22Rv1 (cell line): Measurements from ENCODE around the gene AHNAK.

Experiments used
- H3K27ac ChIP-seq: fragments of 450-650 bp; 2 replicates; pipeline ENCODE4 v1.5.1; 2017
- ZFX ChIP-seq: fragments of 450-650 bp; IDR thresholded peaks from 2 replicates; pipeline ENCODE4 v1.6.1; 2017; ENCODE audit warnings: antibody characterized with exemption, borderline replicate concordance
- TF ChIP-seq, protein P1 (sequence below): fragments of 450-650 bp; IDR thresholded peaks from 2 replicates; pipeline ENCODE4 v1.5.1; 2017; ENCODE audit warnings: mild to moderate bottlenecking

AHNAK gene

DNA sequence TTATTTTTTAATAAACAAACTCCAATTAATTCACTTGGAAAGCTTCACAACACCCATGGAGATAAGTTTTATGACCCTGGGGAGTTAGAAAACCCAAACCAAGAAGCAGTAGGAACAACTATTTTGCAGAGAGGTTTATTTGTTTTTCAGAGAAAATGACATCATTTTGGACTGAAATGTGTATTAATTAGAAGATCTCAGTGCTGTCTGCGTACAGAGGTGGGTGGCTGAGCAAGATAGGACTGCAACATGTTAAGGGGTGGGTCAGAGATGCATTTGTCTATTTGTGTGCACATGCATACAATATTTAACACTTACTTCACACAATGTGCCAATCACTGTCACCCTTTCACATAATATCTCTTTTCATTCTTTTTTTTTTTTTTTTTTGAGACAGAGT, 126.7 kb downstream of the AHNAK start:
- H3K27ac ChIP-seq = no peak overlapping the region
- TF ChIP-seq ZFX = no peak
- TF ChIP-seq, protein P1, sequence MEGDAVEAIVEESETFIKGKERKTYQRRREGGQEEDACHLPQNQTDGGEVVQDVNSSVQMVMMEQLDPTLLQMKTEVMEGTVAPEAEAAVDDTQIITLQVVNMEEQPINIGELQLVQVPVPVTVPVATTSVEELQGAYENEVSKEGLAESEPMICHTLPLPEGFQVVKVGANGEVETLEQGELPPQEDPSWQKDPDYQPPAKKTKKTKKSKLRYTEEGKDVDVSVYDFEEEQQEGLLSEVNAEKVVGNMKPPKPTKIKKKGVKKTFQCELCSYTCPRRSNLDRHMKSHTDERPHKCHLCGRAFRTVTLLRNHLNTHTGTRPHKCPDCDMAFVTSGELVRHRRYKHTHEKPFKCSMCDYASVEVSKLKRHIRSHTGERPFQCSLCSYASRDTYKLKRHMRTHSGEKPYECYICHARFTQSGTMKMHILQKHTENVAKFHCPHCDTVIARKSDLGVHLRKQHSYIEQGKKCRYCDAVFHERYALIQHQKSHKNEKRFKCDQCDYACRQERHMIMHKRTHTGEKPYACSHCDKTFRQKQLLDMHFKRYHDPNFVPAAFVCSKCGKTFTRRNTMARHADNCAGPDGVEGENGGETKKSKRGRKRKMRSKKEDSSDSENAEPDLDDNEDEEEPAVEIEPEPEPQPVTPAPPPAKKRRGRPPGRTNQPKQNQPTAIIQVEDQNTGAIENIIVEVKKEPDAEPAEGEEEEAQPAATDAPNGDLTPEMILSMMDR = no peak

DNA sequence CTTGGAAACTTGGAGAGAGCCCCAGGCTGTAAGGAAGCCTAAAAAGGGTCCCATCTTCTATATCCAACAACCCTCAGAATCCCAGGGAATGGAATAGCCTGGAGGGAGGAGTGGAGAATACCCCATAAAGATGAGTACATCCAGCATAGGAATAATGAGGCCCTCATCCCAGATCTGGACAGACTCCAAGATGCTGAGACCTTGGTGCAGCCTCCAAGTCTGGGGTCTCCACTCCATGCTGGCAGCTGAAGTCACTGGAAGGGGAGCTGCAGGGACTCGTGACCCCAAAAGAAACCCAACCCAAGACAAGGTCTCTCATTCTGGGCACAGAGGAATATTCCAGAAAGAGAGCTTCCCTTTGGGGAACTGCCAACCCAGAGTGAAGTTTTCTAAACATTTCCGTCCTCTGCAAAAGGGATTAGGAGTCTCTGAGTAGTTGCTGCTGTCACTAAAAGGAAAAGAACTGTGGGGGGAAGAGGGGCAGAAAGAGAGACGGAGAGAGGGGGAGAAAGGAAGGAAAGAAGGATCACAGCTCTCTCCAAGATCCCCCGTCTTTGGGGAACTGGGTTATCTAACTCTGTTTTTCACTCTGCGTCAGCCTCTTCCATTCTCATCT, 127.2 kb downstream of the AHNAK start:
- H3K27ac ChIP-seq = no peak overlapping the region
- TF ChIP-seq, protein P1 = no peak
- TF ChIP-seq ZFX = no peak

DNA sequence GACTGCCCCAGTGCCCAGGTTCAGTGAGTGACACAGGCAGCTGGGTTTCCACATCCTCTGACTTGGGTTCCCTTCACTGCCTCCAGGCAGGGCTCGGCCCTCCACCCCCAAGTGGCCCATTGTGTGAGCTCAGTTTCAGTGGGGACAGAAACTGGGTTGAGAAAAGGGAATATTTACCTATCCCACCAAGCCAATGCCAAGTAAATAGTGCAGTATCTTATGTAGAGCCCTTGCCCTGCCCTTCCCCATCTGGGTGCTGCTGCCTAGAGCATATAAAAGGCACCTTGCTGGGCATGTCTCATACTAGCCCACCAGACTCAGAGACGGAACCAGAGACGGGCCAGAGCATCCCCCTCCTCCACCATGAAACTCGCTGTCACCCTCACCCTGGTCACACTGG, 127.9 kb downstream of the AHNAK start, which contains the start of gene SCGB1A1:
Gene SCGB1A1 (plus strand): TSS at position 301 of the 400 bp plus-strand sequence. CDS start 63 bp downstream, at position 364.
- TF ChIP-seq, protein P1 = no peak
- no peak for TF ChIP-seq ZFX
- no peak within 1 kb of the TSS for H3K27ac ChIP-seq

DNA sequence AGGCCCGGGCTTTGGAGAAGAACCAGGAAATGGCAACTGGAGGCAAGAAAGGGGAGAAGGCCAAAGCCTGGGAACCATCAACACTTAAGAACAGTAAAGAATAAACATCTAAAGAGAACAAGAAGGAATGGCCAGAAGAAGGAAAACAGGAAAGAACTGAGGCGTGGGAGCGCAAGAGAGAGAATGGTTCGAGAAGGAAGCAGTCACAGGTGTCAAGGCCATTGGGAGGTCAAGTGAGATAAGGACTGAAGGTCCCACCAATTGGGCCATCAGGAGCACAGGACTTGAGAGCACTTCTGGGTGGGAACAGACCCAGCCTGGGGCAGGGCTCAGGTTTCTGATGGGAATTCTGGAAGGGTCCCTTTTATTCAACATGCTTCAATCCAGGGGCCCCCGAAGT, 128.5 kb downstream of the AHNAK start:
- H3K27ac ChIP-seq = no peak overlapping the region
- TF ChIP-seq ZFX = no peak
- TF ChIP-seq, protein P1 = no peak

DNA sequence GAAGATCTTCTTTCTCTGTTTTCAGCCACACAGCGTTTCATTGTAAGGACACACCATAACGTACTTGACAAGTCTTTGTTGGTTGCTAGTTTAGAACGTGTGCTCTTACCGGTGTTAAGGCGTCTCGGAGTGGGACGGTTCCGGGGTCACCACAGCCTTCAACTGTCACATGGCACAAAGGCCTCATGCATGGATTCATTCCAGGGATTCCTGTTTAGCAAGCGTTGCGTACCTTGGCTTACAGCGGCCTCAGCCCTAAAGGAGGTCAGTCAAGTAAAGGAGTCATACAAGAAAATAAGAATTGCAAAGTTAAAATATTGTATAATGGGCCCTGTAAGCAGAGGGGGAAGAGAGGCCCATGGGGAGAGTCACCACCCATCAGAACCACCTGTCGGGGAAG, 130.0 kb downstream of the AHNAK start:
- H3K27ac ChIP-seq = no peak overlapping the region
- TF ChIP-seq, protein P1 = no peak
- TF ChIP-seq ZFX = no peak

DNA sequence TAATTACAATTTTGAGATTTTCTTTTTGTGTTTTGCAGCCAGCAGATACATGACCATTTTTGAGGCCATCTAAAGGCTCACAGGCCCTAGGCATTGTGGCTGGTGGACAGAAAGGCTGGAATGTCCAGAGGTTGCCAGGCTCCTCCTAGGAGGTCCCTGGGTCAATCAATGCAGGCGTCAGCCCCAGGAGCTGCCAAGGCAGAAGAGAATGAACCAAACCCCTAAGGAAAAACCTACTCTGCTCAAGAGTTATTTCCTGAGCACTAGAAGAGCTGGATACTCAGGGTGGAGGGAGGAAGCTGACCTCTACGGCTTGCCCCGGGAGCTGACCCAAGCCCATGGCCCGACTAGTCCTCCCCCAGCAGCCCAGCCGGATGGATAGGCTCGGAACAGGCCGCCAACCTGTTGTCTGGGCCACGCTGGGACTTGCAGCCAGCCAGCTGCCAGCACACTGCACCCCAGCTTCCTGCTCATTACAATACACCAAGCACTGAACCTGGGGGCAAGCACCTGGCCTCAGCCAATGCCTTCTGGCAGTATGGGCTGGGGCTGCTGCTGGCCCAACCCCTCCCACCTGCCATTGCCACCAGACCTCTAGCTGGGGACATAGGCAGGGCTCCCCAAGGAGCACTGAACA, 133.4 kb downstream of the AHNAK start:
- no peak overlapping the region for H3K27ac ChIP-seq
- no peak for TF ChIP-seq ZFX
- TF ChIP-seq, protein P1 = no peak

DNA sequence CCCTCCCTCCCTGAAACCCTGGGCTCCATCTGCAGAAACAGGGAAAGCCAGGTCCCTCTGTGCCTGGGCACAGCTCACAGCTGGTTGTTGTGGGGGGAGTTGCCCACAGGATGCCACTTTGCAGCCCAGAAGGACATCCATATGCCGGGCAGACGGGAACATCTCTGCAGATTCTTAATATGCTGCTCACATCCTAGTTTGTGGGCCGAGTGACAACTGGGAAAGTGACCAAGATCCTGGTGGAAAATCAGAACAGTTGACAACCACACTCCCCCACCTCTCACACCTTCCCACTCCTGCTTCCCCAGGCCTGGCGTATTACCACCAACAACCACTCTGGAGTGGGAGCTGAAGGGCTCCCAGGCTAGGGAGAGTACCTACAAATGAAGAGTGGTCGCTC, 135.1 kb downstream of the AHNAK start:
- TF ChIP-seq, protein P1 = no peak
- TF ChIP-seq ZFX = no peak
- H3K27ac ChIP-seq = no peak overlapping the region
